Liver (tissue), 9 donors: ENCODE results near the gene SZT2. TPM values are rescaled to one million over a fixed set of nuclear protein-coding genes. Genes with fewer than 3 reads are reported as not detected.

Experiments
- DNase-seq: peaks from one replicate; pipeline ENCODE4 v3.0.0-alpha.2; 2017; ENCODE audit warnings: low spot score
- H3K27ac ChIP-seq, 2 donors: one replicate each; pipeline ENCODE4 v1.7.0; 2013; ENCODE audit warnings: inconsistent platforms in 2 of 2, low read length in 2 of 2, control low read depth in 1 of 2, low read depth in 1 of 2, mild to moderate bottlenecking in 1 of 2
- H3K27me3 ChIP-seq, 4 donors: one replicate each; pipeline versions ENCODE4 v1.6.1 to v1.7.0; 2013; ENCODE audit warnings: low read length in 3 of 4, inconsistent platforms in 1 of 4, mild to moderate bottlenecking in 1 of 4, moderate library complexity in 1 of 4; ENCODE audit not compliant: control insufficient read depth in 4 of 4, insufficient read depth in 4 of 4
- H3K36me3 ChIP-seq, 4 donors: one replicate each; pipeline versions ENCODE4 v1.6.1 to v1.7.0; 2013; ENCODE audit warnings: low read length in 3 of 4, mild to moderate bottlenecking in 3 of 4, low read depth in 1 of 4, moderate library complexity in 1 of 4; ENCODE audit not compliant: control insufficient read depth in 4 of 4, insufficient read depth in 3 of 4
- H3K4me1 ChIP-seq, 4 donors: one replicate each; pipeline versions ENCODE4 v1.6.1 to v1.7.0; 2013; ENCODE audit warnings: low read length in 3 of 4, mild to moderate bottlenecking in 3 of 4, moderate library complexity in 1 of 4; ENCODE audit not compliant: control insufficient read depth in 4 of 4, insufficient read depth in 4 of 4
- H3K4me3 ChIP-seq, 3 donors: one replicate each; pipeline versions ENCODE4 v1.6.1 to v1.7.0; 2013; ENCODE audit warnings: low read length in 3 of 3, control low read depth in 1 of 3, low read depth in 1 of 3, mild to moderate bottlenecking in 1 of 3
- H3K9ac ChIP-seq, 2 donors: one replicate each; pipeline ENCODE4 v1.7.0; 2013; ENCODE audit warnings: low read length in 2 of 2, mild to moderate bottlenecking in 2 of 2, moderate library complexity in 2 of 2, control low read depth in 1 of 2, low read depth in 1 of 2
- H3K9me3 ChIP-seq, 4 donors: one replicate each; pipeline versions ENCODE4 v1.6.1 to v1.7.0; 2013; ENCODE audit warnings: low read length in 3 of 4; ENCODE audit not compliant: control insufficient read depth in 4 of 4
- ATF3 ChIP-seq: IDR thresholded peaks from 2 replicates; pipeline ENCODE4 v1.6.1; 2016; ENCODE audit warnings: antibody characterized with exemption
- CTCF ChIP-seq: fragments of 150-350 bp; IDR thresholded peaks from 2 replicates; pipeline ENCODE4 v1.5.1; 2017; ENCODE audit warnings: improper control_type of control experiment, low read depth, low read length; ENCODE audit not compliant: missing input control
- FOXA1 ChIP-seq: IDR thresholded peaks from 2 replicates; pipeline ENCODE4 v1.6.1; 2016; ENCODE audit warnings: antibody characterized with exemption
- FOXA2 ChIP-seq: IDR thresholded peaks from 2 replicates; pipeline ENCODE4 v1.6.1; 2016; ENCODE audit warnings: antibody characterized with exemption
- HNF4G ChIP-seq: IDR thresholded peaks from 2 replicates; pipeline ENCODE4 v1.6.1; 2016; ENCODE audit warnings: antibody characterized with exemption
- MAX ChIP-seq: IDR thresholded peaks from 2 replicates; pipeline ENCODE4 v1.6.1; 2016; ENCODE audit warnings: antibody characterized with exemption
- NR2F2 ChIP-seq: IDR thresholded peaks from 2 replicates; pipeline ENCODE4 v1.6.1; 2016; ENCODE audit warnings: antibody characterized with exemption
- REST ChIP-seq: IDR thresholded peaks from 2 replicates; pipeline ENCODE4 v1.6.1; 2016; ENCODE audit warnings: antibody characterized with exemption, mild to moderate bottlenecking
- RXRA ChIP-seq, 2 donors: IDR thresholded peaks; 2 replicates each; pipeline ENCODE4 v1.6.1; 2017 to 2018; ENCODE audit warnings: antibody characterized with exemption in 2 of 2, mild to moderate bottlenecking in 1 of 2
- SP1 ChIP-seq: IDR thresholded peaks from 2 replicates; pipeline ENCODE4 v1.6.1; 2018; ENCODE audit warnings: antibody characterized with exemption, mild to moderate bottlenecking
- YY1 ChIP-seq: IDR thresholded peaks from 2 replicates; pipeline ENCODE4 v1.6.1; 2016; ENCODE audit warnings: antibody characterized with exemption, mild to moderate bottlenecking
- WGBS: extraction: QIAGEN DNeasy Blood & Tissue Kit; methylation state at CpG from one replicate; pipeline ENCODE4 v1.1.7; 2013; 5-methylcytosine and 5-hydroxymethylcytosine counted together
- polyA plus RNA-seq, 2 donors: library from polyadenylated mRNA; stranded (reverse) in 1 of 2; unstranded in 1 of 2; fragments of 200-250 nt in 1 of 2; fragments of >200 nt in 1 of 2; fragmentation: Nextera tagmentation in 1 of 2; extraction: Ambion mirVana in 1 of 2; gene quantifications; one replicate each; pipeline versions ENCODE4 v1.2.1 to v1.2.3, GENCODE V29; 2013 to 2015
- total RNA-seq, 2 donors: library from RNA; depleted of rRNA; stranded (reverse); fragments of >200 nt; gene quantifications; one replicate each; pipeline ENCODE4 v1.2.3, GENCODE V29; 2014
- donor health status: healthy.
- donor health status: healthy.
- donor health status: healthy.
- donor health status: healthy.
- donor health status: healthy.

Gene SZT2
- total and polyA plus RNA-seq, 4 donors, result 4.8 to 31.0 (median 11.9) TPM

- Histone ChIP-seq H3K27me3 (no peaks in the 10 kb centered on the region), H3K4me1 (peaks cover 0 to 6% (median 0%) of the 10 kb centered on the region in 4 donors), H3K36me3 (peaks cover 6 to 57% (median 30%) of the 10 kb centered on the region in 4 donors), H3K4me3 (no peak overlapping the region), H3K9ac (no peak overlapping the region), H3K27ac (no peak overlapping the region), H3K9me3 (no peaks in the 10 kb centered on the region)
- TF ChIP-seq FOXA1 (no peak), FOXA2 (no peak), YY1 (no peak)
- 97% methylated on average over 8 of the region's 8 CpGs for WGBS
- DNase-seq, result no peak
These were observed 48.9 kb downstream of the SZT2 start for GRCh38 chr1:43438576-43438952.

GRCh38 chr1:43438953-43439581, 49.4 kb downstream of the SZT2 start:
- Histone ChIP-seq H3K36me3 (peaks cover 6 to 57% (median 30%) of the 10 kb centered on the region in 4 donors), H3K4me1 (peaks cover 0 to 6% (median 0%) of the 10 kb centered on the region in 4 donors), H3K27ac (no peak overlapping the region), H3K9ac (no peak overlapping the region), H3K4me3 (no peak overlapping the region), H3K27me3 (no peaks in the 10 kb centered on the region), H3K9me3 (no peaks in the 10 kb centered on the region)
- no peak for TF ChIP-seq RXRA (IDR thresholded peaks at IDR 0.05)
- TF ChIP-seq ATF3, result no peak
- TF ChIP-seq HNF4G, result no peak
- no peak for TF ChIP-seq MAX
- TF ChIP-seq CTCF, result no peak
- TF ChIP-seq SP1, result no peak
- TF ChIP-seq REST, result no peak
- no peak for TF ChIP-seq FOXA1
- no peak for TF ChIP-seq FOXA2
- TF ChIP-seq NR2F2, result no peak
- 89% methylated on average over 10 of the region's 10 CpGs for WGBS
- DNase-seq, result no peak

- no peaks in the 10 kb centered on the region for H3K9me3 ChIP-seq
- H3K27me3 ChIP-seq, result no peaks in the 10 kb centered on the region
- H3K9ac ChIP-seq, result no peak overlapping the region
- TF ChIP-seq REST (no peak), FOXA2 (no peak)
- 95% methylated on average over 7 of the region's 7 CpGs for WGBS
- H3K36me3 ChIP-seq, result peaks cover 6 to 53% (median 26%) of the 10 kb centered on the region in 4 donors
- no peak overlapping the region for H3K27ac ChIP-seq
- DNase-seq, result no peak
- H3K4me3 ChIP-seq, result no peak overlapping the region
- H3K4me1 ChIP-seq, result peaks cover 0 to 6% (median 0%) of the 10 kb centered on the region in 4 donors
These were observed 50.1 kb downstream of the SZT2 start for GRCh38 chr1:43439781-43440180.
